HUDEP-2 (cell line): ENCODE measurements around the gene UNC45A.
"Not testable (repeated sequence)": the region's sequence is repeated elsewhere in the genome, so short reads cannot be mapped to it uniquely, and the experiment has no call there.

ENCODE experiments used
- DNase-seq, 76 experiments: peaks; one replicate each; lab custom pipeline; 2025; ENCODE audit not compliant: unreplicated experiment in 76 of 76; lab: John Stamatoyannopoulos, UW

The UNC45A gene

GRCh38 chr15:90903733-90904536 lies 31.1 kb upstream of the UNC45A start:
- DNase-seq: peak in 64 of 76 experiments; percentile 11 to 73 (median 46)

DNA sequence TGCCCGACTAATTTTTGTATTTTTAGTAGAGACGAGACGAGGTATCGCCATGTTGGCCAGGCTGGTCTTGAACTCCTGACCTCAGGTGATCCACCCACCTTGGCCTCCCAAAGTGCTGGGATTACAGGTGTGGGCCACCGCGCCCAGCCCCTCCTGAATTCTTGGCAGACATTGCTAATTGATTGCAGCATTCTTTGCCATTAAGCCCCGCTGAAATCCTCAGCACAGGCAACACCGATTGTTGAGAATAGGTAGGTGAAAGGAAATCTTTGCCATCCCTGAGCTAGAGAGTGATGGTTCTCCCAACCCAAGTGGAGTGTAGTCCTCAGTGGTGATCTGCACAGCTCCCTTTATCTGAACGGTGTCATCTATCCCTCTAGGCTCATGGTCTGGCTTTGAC lies 30.3 kb upstream of the UNC45A start:
- DNase-seq: no peak

GRCh38 chr15:90905306-90906180 lies 29.5 kb upstream of the UNC45A start:
- DNase-seq: peak in 1 of 76 experiments; percentile 17

GRCh38 chr15:90906181-90906849 lies 28.8 kb upstream of the UNC45A start:
- no peak for DNase-seq

DNA sequence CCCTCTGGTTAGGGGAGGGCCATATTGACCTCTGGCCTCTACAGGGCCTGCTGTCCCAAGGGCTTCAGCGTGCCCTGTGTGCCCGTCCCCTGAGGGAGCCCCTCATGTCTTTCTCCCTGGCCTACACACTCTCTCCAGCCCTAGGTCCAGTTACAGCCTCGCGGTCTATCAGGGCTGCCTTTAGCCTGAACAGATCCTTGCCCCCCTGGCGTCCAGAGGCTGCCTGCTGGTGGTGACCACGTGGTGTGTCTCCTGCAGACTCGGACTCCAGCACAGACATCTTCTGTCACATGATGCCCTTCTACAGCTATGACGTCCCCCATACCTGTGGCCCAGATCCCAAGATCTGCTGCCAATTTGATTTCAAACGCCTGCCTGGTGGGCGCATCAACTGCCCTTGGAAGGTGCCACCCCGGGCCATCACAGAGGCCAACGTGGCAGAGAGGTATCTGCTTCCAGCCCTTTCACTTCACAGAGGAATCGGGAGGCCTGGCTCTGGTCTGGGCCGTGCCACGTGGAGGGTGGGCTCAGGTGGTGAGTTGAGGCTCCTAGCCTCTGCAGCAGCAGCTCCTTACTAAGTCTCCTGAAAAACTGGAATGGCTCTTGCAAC lies 27.9 kb upstream of the UNC45A start:
- no peak for DNase-seq

GRCh38 chr15:90907838-90908507 lies 27.1 kb upstream of the UNC45A start:
- no peak for DNase-seq

GRCh38 chr15:90909449-90909848 lies 25.6 kb upstream of the UNC45A start:
- not testable (repeated sequence) for DNase-seq

GRCh38 chr15:90909976-90910375 lies 25.1 kb upstream of the UNC45A start:
- no peak for DNase-seq

GRCh38 chr15:90910441-90911301 lies 24.4 kb upstream of the UNC45A start:
- no peak for DNase-seq

DNA sequence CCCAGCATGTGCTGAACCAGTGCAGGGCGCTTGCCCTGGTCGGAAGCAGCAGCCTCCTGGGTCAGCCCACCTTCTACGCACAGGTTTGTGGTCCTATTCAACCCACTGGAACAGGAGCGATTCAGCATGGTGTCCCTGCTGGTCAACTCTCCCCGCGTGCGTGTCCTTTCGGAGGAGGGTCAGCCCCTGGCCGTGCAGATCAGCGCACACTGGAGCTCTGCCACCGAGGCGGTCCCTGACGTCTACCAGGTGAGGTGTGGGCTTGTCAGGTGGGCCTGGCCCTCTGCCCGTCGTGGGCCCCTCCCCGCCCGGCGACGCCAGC lies 23.8 kb upstream of the UNC45A start:
- no peak for DNase-seq

DNA sequence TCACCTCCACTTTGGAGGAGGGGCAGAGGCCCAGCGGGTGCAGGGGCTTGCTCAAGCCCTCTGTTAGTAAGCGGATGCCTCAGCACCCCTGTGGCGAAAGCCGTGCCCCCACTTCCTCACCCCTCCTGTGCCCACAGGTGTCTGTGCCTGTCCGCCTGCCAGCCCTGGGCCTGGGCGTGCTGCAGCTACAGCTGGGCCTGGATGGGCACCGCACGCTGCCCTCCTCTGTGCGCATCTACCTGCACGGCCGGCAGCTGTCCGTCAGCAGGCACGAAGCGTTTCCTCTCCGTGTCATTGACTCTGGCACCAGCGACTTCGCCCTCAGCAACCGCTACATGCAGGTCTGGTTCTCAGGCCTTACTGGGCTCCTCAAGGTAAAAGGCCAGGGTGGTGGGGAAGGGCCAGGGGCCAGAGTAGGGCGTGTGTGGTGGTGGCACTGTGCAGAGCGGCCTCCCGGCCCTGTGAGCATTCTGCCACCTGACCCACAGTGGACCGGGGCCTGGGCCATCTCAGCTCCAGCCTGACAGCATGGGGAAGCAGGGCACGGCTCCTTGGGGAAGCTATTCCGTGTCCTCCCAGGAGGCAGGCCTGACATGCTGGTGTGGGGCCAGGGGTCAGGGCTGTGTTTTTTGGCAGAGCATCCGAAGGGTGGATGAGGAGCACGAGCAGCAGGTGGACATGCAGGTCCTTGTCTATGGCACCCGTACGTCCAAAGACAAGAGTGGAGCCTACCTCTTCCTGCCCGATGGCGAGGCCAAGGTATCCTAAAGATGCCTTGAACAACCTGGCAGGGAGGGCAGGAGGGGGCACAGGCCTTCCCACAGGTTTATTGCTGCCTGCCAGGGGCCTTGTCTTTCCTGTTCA lies 22.9 kb upstream of the UNC45A start:
- DNase-seq: no peak

- DNase-seq: no peak
Observed at GRCh38 chr15:90912770-90913075, 22.4 kb upstream of the UNC45A start.

DNA sequence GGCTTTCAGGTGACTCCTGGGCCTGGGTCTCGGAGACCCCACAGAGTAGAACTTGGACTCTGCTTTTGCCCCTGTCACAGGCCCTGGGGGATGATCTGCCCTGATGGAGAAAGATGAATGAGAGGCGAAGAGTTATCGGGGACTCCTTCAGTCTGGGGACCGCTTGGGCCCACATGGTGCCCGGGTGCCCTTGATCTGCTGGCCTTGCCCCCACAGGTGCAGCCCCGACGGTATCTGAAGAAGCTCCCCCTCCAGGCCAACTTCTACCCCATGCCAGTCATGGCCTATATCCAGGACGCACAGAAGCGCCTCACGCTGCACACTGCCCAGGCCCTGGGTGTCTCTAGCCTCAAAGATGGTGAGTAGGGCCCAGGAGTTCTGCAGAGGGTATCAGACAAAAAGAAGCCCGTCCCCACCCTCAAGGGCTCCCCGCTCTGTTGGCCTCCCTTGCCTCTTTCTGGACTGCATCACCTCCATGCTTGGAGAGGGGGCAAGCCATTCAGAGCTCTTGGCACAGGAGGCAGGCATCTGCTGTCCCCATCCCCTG lies 21.6 kb upstream of the UNC45A start:
- DNase-seq: no peak

DNA sequence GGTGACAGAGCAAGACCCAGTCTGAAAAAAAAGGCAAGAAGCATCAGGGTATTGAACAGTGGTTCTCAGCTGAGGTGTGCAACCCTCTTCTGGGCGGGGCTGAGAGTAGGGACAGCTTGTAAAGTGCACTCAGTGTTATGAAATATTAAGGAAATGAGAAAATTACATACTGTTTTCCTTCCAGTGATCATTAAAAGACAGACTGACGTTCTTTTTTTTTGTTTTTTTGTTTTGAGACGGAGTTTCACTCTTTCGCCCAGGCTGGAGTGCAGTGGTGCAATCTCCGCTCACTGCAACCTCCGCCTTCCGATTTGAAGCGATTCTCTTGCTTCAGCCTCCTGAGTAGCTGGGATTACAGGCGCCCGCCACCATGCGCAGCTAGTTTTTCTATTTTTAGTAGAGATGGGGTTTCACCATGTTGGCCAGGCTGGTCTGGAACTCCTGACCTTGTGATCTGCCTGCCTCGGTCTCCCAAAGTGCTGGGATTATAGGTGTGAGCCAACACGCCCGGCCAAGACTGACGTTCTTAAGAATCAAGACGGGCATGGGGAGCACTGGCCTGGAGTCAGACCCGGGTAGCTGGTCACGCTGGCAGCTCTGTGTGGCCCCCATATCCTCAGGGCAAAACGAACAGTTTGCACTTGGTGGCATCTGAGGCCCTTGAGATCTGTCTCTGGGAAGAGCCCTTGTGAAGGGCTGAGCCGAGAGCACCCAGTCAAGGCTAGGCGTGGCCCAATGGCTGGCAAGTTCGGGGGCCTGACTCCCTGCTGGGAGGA lies 20.6 kb upstream of the UNC45A start:
- DNase-seq: no peak

GRCh38 chr15:90915216-90915807 lies 19.8 kb upstream of the UNC45A start:
- DNase-seq: no peak

DNA sequence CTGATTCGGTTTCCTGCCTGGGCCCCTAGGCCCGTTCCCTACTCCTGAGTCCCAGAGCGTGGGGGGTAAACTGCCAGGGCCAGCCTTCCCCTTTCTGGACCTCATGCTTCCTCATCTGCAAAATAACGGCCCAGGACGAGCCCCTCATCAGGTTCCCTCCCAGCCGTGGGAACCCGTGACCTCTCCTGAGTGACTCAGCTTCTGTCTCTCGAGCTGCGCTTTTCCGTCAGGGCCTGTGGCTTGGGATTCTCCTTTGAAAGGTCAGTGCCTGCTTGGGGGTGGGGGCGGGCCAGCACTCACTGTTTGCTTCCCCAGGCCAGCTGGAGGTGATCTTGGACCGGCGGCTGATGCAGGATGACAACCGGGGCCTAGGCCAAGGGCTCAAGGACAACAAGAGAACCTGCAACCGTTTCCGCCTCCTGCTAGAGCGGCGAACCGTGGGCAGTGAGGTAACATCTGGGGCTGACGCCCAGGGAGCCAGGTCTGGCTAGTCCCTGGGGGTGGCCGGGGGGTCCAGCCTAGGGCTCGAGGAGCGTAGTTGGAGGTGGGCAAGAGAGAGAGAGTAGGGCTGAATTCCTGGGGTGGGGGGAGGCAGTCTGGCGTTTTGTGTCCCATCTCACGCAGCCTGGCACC lies 19.2 kb upstream of the UNC45A start:
- no peak for DNase-seq

GRCh38 chr15:90916461-90916860 lies 18.6 kb upstream of the UNC45A start:
- DNase-seq: no peak
